ENCODE measurements around the gene TMEM244.

GRCh38 chr6:129890701-129891100 is 29.6 kb upstream of the TMEM244 start:
- TF ChIP-seq, protein P1, sequence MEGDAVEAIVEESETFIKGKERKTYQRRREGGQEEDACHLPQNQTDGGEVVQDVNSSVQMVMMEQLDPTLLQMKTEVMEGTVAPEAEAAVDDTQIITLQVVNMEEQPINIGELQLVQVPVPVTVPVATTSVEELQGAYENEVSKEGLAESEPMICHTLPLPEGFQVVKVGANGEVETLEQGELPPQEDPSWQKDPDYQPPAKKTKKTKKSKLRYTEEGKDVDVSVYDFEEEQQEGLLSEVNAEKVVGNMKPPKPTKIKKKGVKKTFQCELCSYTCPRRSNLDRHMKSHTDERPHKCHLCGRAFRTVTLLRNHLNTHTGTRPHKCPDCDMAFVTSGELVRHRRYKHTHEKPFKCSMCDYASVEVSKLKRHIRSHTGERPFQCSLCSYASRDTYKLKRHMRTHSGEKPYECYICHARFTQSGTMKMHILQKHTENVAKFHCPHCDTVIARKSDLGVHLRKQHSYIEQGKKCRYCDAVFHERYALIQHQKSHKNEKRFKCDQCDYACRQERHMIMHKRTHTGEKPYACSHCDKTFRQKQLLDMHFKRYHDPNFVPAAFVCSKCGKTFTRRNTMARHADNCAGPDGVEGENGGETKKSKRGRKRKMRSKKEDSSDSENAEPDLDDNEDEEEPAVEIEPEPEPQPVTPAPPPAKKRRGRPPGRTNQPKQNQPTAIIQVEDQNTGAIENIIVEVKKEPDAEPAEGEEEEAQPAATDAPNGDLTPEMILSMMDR (IDR thresholded peaks at IDR 0.05; ENCODE audit: borderline replicate concordance, extremely low read depth, low read length, poor library complexity, severe bottlenecking): no peak
- no peak for TF ChIP-seq EZH2 (IDR thresholded peaks at IDR 0.05; ENCODE audit: borderline replicate concordance, low read depth, low read length, severe bottlenecking)
